Epithelial cell of prostate (primary cell): ENCODE results near the gene CYP26B1.

Experiments used
- DNase-seq: peaks from one replicate; pipeline ENCODE4 v3.0.0-alpha.2; 2011; ENCODE audit warnings: low read depth, low spot score
- H3K27ac ChIP-seq: fragments of 450-650 bp; 2 replicates; pipeline ENCODE4 v1.5.1; 2017; ENCODE audit warnings: mild to moderate bottlenecking

The CYP26B1 gene, protein sequence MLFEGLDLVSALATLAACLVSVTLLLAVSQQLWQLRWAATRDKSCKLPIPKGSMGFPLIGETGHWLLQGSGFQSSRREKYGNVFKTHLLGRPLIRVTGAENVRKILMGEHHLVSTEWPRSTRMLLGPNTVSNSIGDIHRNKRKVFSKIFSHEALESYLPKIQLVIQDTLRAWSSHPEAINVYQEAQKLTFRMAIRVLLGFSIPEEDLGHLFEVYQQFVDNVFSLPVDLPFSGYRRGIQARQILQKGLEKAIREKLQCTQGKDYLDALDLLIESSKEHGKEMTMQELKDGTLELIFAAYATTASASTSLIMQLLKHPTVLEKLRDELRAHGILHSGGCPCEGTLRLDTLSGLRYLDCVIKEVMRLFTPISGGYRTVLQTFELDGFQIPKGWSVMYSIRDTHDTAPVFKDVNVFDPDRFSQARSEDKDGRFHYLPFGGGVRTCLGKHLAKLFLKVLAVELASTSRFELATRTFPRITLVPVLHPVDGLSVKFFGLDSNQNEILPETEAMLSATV

DNA sequence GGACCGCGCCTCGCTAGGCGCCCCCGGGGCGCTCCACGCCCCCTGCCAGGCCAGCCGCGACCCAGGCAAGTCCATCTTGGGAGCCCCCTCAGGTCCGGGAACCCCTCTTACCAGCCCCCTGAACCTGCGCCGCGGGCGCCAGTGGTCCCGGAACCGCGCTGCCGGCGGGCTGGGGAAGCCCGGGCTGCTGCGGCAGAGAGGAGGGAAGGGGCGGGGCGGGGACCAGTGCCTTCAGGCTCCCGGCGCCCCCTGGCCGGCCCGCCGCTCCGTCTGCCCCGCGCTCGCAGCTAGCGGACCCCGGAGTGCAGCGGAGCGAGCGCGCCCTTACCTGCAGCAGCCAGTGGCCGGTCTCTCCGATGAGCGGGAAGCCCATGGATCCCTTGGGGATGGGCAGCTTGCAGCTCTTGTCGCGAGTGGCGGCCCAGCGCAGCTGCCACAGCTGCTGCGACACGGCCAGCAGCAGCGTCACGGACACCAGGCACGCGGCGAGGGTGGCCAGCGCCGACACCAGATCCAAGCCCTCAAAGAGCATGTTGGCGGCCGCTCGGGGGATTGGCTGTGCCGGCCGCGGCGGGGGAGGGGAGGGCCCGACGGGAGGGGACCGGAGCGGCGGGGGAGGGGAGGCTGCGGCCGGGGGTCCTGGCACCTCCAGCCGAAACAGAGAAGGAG lies at the start of gene CYP26B1:
Gene CYP26B1 (minus strand): TSS at position 560 of the 669 bp plus-strand sequence. CDS start 28 bp downstream, at position 532.
- no peak within 1 kb of the TSS for H3K27ac ChIP-seq
- no peak for DNase-seq

GRCh38 chr2:72193723-72194122 lies 46.1 kb upstream of the CYP26B1 start:
- no peak overlapping the region for H3K27ac ChIP-seq
- DNase-seq: no peak

- no peak overlapping the region for H3K27ac ChIP-seq
- DNase-seq: no peak
These were observed 43.8 kb upstream of the CYP26B1 start for GRCh38 chr2:72191441-72191840.

DNA sequence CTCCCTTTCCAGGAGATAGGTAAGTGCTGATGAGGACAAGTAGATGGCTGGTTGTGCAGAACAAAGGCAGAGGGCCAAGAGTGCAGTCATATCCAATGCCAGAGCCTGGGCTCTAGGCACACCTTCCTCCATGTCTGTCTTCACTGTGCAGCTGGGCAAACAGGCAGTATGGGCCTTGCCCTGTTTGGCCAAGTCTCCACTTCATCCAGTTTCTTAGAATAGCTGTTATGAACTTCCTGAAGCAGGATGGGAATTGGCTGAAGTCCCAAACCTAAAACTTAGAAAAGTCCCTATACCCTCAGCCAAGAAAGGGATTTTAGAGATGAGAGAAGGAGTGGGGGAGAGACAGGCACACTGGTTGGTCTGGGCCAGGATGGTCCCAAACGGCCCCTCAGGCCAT lies 37.5 kb upstream of the CYP26B1 start:
- DNase-seq: no peak
- H3K27ac ChIP-seq: no peak overlapping the region

GRCh38 chr2:72183466-72183865 lies 35.8 kb upstream of the CYP26B1 start:
- H3K27ac ChIP-seq: no peak overlapping the region
- DNase-seq: no peak

DNA sequence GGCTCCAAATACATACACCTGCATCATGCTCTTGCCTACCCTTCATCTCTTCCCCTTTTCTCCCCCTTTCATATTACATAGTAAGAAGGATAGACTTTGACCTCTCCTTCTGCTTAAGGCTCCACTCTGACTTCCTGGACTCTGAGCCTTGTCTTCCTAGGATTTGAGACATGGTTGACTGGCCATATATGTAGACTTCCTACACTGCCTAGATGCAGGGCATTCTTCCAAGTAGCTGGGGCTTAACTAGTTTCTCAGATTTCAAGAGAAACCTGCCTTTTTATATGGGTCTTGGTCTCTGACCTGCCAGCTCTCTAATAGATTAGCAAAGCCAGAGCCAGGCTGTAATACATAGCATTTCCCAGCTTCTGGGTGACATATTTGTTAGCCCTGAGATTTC lies 35.4 kb upstream of the CYP26B1 start:
- H3K27ac ChIP-seq: no peak overlapping the region
- no peak for DNase-seq

- H3K27ac ChIP-seq: no peak overlapping the region
- no peak for DNase-seq
These were observed 34.9 kb upstream of the CYP26B1 start for GRCh38 chr2:72182547-72182946.

DNA sequence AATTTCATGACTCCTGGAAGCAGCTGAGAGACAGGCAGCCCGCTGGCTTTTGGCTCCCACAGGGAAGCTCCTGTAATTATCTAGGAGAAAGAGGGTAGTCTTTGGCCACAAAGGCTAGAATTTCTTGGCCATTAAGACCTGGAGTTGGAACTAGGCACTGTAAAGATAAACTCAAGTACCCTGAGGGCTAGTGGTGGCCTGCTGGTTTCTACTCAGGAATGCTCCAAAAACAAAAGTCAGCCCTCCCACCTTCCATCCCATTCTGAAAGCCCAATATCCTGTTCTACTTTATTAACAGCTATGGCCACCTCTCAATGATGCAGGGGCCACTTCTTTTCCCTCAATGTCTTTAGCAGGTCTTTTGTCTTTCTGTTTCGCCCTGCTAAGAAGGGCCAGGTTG lies 34.0 kb upstream of the CYP26B1 start:
- no peak overlapping the region for H3K27ac ChIP-seq
- DNase-seq: no peak

- DNase-seq: no peak
- no peak overlapping the region for H3K27ac ChIP-seq
These were observed 32.7 kb upstream of the CYP26B1 start for GRCh38 chr2:72180351-72180750.

DNA sequence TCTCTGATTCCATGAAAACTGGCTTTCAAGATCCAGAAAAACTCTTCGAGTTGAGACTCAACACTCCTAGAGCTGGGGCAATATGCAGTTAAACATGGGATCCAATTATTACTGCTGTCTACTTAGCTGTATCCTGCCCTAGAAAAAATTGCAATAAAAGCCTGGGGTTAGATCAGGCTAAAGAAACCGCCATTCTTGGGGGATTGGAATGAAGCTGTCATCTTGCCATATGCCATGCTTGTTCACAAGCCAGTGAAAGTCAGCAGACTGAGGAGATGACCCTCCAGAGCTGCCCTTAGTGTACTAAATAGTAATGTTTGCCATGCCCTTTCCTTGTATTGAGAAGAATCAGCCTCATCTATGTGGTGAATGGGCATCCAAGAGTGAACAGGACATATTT lies 30.9 kb upstream of the CYP26B1 start:
- H3K27ac ChIP-seq: no peak overlapping the region
- DNase-seq: no peak

DNA sequence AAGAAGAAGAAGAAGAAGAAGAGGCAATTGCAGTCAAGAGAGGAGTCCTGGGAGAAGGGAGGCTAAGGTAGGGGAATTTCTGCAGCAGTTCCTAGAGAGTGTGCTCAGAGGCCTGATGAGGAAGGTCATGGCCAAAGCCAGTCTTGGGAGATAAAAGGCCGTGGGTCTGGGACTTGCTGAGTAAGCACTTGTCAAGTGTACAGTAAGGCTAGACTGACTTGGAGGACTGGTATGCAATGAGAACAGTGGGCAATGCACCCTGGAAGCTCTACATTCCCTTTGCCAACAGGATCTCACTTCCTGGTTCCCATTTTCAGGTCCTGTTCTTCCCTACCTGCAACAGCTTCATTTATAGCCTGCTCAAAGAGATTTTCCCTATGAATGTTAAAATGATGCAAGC lies 28.6 kb upstream of the CYP26B1 start:
- no peak for DNase-seq
- no peak overlapping the region for H3K27ac ChIP-seq

- DNase-seq: no peak
These were observed 28.0 kb upstream of the CYP26B1 start for GRCh38 chr2:72175636-72176035.

GRCh38 chr2:72173640-72174321 lies 26.1 kb upstream of the CYP26B1 start:
- DNase-seq: no peak
- H3K27ac ChIP-seq: no peak overlapping the region

More at GRCh38 chr2:72175636-72176035, 28.0 kb upstream of the CYP26B1 start:
- H3K27ac ChIP-seq: no peak overlapping the region

DNA sequence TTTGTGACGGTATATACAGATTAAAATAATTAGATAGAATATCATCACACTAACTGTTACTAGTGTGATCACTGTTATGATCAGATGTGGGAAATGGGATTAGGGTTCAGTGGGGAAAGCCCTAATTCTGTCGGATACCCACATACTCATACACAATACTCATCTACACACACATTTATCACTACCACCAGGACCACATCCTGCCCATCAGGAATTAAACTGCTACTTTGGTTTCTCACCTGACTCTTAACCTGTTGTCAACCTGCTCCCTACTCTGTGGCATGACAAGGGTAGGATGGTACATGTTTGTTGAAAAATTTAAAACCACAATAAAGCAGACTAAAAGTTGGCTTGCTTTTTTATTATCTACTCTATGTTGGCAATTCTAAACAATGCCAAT lies 24.8 kb upstream of the CYP26B1 start:
- H3K27ac ChIP-seq: no peak overlapping the region

GRCh38 chr2:72166279-72166678 lies 18.6 kb upstream of the CYP26B1 start:
- DNase-seq: no peak
- H3K27ac ChIP-seq: peak overlapping the region; percentile 16

More for the DNA sequence above, 24.8 kb upstream of the CYP26B1 start:
- DNase-seq: no peak

DNA sequence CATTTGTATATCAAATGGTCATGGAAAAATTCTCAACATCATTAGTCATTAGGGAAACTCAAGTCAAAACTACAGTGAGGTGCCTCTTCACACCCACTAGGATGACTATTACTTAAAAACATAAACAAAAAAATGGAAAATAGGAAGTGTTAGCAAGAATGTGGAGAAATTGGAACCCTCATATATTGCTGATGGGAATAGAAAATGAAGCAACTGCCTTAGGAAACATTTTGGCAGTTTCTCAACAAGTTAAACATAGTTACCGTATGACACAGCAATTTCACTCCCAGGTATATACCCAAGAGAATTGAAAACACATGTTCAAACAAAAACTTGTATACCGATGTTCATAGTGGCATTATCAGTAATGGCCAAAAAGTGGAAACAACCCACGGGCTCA lies 18.1 kb upstream of the CYP26B1 start:
- H3K27ac ChIP-seq: peak overlapping the region; percentile 16
- DNase-seq: no peak

GRCh38 chr2:72162574-72162973 lies 14.9 kb upstream of the CYP26B1 start:
- no peak overlapping the region for H3K27ac ChIP-seq
- no peak for DNase-seq

- DNase-seq: no peak
These were observed 11.7 kb upstream of the CYP26B1 start for GRCh38 chr2:72159211-72159993.

GRCh38 chr2:72157871-72158771 lies 10.5 kb upstream of the CYP26B1 start:
- DNase-seq: no peak
- no peak overlapping the region for H3K27ac ChIP-seq

More at GRCh38 chr2:72159211-72159993, 11.7 kb upstream of the CYP26B1 start:
- H3K27ac ChIP-seq: no peak overlapping the region
